GM18951 (cell line): ENCODE results near the gene SNX8.

ENCODE experiments used
- POLR2A ChIP-seq: IDR thresholded peaks from 4 replicates; pipeline ENCODE4 v1.6.1; 2011; ENCODE audit warnings: mild to moderate bottlenecking; ENCODE audit not compliant: insufficient read length, insufficient read depth; ENCODE audit errors: extremely low read depth
- in situ Hi-C: fragments of 300-500 bp; cut with MboI; formaldehyde crosslinking; loops from one replicate; pipeline ENCODE4 v1.12.0; 2022; ENCODE audit warnings: low sequenced_read_pairs, mixed read lengths, inconsistent platforms; ENCODE audit not compliant: unreplicated experiment

SNX8 gene, protein sequence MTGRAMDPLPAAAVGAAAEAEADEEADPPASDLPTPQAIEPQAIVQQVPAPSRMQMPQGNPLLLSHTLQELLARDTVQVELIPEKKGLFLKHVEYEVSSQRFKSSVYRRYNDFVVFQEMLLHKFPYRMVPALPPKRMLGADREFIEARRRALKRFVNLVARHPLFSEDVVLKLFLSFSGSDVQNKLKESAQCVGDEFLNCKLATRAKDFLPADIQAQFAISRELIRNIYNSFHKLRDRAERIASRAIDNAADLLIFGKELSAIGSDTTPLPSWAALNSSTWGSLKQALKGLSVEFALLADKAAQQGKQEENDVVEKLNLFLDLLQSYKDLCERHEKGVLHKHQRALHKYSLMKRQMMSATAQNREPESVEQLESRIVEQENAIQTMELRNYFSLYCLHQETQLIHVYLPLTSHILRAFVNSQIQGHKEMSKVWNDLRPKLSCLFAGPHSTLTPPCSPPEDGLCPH

DNA sequence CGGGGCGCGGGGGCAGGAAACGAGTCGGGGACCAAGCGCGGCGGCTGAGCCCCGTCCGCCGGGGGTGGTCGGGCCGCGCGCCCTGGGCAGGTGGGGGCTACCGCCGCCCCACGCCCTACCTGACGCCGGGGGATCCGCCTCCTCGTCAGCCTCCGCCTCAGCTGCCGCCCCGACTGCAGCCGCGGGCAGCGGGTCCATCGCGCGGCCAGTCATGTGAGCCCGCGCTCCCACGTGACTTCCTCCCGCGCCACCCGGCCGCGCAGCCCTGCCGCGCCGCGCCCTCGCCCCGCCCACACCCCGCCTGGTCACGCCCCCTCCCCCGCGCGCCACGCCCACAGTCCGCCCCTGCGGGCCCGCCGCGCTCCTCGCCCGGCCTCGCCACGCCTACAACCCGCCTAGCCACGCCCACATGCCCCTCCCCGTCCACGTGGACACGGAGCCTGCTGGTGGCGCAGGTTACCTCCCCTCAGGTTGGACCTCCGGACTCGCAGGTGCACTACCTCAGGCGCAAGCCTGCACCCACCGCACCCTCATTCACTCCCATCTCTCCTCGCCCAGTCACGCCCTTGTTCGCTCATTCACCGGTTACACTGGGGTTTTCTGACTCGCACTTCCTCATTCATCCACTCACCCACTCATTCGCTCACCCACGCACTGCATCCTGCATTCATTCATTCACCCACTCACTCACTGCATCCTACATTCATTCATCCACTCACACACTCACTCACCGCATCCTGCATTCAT lies at the start of gene SNX8:
Gene SNX8 (minus strand): TSS at position 233 of the 747 bp plus-strand sequence. CDS start 20 bp downstream, at position 213.
- in situ Hi-C loops: no loop called here
- TF ChIP-seq POLR2A: peak; percentile 85

DNA sequence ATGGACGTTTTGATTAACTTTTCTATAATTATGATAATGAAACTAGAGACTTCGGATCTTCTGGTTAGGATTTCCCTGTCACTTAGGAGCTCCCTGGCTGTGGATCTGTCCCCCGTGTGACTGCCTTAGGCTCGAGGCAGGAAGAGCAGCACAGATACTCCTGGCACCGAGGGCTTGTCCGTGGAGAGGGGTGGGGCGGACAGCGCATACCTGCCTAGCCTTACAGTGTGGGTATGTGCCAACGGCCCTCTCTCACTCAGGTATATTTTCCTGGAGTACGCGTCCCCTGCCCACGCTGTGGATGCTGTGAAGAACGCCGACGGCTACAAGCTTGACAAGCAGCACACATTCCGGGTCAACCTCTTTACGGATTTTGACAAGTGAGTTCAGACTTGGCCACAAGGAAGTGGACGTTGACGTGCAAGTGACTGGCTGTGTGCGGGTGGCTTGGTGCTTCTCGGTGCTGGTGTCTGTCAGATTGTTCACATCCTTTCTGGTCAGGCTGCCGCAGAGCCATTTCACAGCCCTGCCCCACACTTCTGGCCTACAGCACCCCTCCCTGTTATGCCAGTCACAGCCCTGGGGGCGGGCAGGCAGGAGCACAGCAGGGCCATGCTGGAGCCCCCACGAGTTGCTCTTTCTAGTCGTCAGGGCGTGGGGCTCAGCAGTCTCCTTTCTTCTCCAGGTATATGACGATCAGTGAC lies 48.3 kb upstream of the SNX8 start:
- in situ Hi-C loops: no loop called here
- TF ChIP-seq POLR2A: no peak

DNA sequence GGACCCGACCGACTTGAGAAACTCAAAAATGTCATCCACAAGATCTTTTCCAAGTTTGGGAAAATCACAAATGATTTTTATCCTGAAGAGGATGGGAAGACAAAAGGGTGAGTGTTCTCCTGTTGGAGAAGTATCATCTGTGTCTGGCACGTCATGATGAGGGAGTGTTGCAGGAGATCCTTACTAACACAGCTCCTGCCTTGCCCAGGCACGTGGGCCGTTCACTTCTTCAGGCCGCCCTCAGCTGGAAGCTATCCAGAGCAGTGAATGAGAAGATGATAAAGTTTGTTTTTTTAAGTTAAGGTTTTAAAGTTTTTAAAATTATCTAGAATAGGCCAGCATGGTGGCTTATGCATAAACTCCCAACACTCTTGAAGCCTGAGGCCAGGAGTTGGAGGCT lies 46.6 kb upstream of the SNX8 start:
- in situ Hi-C loops: no loop called here
- no peak for TF ChIP-seq POLR2A

DNA sequence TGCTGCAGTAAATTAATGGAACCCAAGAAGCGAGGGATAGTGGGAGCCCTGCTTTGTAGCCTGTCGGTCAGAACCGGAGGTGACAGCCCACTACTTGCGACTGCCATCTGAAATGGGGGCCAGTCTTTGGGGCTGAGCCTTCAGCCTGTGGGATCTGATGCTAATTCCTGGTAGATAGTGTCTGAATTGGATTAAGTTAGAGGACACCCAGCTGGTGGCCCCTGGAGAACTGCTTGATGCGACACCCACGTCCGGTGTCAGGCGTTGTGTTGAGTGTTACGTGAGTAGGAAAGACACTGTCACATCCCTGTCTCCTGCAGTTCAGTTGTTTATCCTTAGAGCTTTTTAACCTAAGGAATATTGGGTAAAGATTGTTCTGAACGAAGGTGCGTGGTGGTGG lies 45.4 kb upstream of the SNX8 start:
- TF ChIP-seq POLR2A: no peak
- in situ Hi-C loops: no loop called here

DNA sequence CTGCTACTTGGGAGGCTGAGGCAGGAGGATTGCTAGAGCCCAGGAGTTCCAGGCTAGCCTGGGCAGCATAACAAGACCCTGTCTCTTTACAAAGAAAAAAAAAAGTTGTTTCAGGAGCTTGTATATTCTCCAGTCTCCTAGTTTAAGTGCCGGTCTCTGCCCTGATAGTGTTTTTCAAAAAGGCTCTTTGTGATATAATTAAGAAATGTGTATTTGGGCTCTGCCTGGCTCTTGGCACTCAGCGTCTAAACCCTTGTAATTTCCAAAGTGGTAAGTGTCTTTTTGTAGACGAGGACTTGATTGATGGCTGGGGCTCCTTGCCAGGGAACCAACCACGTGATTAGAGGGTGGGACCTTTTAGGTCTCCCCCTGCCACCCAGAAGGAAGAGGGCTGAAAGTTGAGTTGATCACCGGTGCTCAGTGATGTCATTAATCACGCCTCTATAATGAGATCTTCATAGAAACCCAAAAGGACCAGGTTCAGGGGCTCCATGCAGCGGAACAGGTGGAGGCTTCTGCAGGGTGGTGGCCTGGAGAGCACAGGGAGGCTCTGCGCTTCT lies 44.8 kb upstream of the SNX8 start:
- in situ Hi-C loops: no loop called here
- no peak for TF ChIP-seq POLR2A

DNA sequence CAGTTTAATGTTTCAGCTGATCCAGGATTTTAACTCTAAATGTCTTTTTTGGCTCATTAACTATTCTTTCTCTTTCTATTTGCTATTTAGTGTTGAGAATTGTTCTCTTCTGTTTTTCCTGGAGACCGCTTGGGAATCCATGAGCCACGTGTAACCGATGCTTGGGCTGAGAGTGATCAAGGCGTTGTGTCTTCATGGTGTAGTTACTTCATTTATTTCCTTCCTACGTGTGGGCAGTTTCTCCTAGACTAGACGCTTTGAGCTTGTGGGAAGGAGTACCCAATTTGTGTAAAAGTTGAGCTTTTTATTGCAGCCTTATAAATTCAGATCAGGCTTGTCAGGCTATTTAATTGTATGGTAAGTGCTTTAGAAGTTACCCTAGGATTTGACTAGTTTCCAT lies 43.3 kb upstream of the SNX8 start:
- no peak for TF ChIP-seq POLR2A
- in situ Hi-C loops: no loop called here

DNA sequence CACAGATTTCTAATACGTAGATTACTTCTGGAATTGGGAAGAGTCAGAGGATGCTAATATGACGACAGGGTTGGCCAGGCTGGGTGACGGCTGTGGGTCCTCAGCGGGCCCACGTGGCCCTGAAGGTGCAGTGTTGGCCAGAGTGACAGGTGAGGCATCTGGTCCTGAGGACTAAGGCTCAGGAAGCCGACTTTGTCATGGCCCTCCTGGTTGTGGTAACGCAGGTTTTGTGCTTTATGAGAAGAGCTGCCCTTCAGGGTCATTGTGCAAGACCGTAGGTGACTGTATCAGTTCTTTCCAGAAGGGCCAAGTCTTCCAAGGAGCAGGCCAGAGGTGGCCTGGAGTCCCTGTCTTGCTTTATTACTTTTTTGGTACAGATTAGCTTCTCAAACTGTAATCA lies 42.9 kb upstream of the SNX8 start:
- in situ Hi-C loops: no loop called here
- no peak for TF ChIP-seq POLR2A

DNA sequence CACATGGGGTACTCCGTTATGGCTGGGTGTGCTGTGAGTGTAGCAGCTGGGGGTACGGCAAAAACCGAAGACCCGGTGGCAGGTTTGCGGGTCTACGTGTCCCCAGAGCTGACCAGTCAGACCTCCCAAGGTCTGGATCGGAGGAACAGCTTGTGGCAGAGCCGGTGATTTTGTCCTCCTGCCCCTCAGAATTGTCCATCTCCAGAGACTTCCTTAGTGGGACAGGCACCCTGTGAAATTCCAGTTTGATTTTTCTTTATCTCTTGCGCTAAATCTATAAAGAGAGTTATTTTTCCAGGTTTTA lies 41.4 kb upstream of the SNX8 start:
- in situ Hi-C loops: no loop called here
- TF ChIP-seq POLR2A: no peak

DNA sequence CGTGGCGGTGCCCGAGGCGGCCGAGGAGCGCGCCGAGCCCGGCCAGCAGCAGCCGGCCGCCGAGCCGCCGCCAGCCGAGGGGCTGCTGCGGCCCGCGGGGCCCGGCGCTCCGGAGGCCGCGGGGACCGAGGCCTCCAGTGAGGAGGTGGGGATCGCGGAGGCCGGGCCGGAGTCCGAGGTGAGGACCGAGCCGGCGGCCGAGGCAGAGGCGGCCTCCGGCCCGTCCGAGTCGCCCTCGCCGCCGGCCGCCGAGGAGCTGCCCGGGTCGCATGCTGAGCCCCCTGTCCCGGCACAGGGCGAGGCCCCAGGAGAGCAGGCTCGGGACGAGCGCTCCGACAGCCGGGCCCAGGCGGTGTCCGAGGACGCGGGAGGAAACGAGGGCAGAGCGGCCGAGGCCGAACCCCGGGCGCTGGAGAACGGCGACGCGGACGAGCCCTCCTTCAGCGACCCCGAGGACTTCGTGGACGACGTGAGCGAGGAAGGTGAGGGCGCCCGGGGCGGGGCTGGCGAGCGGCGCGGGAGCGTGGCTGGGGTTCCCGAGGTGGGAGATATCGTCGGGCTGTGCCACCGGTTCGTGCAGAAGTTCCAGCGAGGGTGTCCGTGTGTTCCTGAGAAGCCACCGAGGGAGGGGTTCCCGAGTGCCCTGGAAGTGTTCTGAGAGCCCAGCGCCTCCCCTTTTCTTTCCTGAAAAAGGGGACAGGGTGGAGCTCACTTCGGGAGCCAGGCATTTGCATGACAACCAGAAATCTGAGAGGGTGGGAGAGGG lies 40.9 kb upstream of the SNX8 start:
- in situ Hi-C loops: no loop called here

DNA sequence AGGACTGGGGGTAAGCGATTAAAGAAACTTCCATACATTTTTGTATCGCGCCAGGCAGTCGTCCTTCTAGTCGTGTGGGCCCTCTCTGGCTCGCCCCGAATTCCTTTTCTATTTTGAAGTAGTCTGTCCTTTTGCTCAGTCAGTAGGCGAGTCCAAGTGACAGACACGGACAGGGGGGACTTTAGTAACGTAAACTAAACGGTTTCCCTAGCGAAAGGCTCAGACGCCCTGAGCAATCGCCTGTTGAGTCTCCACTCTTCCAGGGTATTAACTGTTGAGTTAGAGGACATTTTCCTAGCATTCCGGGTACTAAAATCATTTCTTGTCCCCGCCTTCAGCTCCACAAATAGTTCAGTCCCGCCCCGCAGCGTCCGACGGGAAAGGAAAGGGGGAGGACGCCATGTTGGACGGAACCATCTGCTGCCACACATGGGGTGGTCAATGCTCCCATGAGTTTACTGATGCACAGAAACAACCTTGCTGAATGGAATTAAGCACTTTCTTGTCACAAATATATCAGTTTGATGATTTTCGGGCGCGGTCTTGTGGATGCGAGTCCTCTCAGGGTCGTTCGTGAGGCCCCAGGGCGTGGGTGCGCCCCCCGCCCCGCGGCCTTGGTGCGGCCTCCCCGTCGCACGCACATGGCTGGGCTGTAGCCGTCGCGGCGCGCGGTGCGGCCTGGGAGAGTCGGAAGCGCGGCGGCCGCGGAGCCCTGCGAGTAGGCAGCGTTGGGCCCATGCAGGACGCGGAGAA lies 40.1 kb upstream of the SNX8 start, which contains the start of gene EIF3B:
Gene EIF3B (plus strand): TSS at position 642 of the 753 bp plus-strand sequence. CDS start 95 bp downstream, at position 737.
- in situ Hi-C loops: no loop called here
- peak; percentile 96 for TF ChIP-seq POLR2A

More for the DNA sequence above, 40.9 kb upstream of the SNX8 start:
- no peak for TF ChIP-seq POLR2A

DNA sequence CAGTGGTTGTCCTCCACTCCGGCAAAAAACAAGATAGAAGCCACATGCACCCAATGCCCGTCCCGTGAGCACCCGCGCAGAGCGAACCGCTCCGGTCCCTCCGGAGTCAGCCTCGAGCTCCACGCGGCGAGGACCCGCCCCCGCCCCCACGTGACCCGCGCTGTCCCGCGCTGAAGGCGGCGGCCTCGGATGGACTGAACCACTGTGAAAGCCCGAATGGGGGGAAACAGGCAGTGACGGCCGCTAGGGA lies 39.6 kb upstream of the SNX8 start:
- peak; percentile 96 for TF ChIP-seq POLR2A
- in situ Hi-C loops: no loop called here
